ENCODE results near the gene SERBP1. TPM values are rescaled to one million over a fixed set of nuclear protein-coding genes. Genes with fewer than 3 reads are reported as not detected.

SERBP1 gene
- total RNA-seq, 1 experiment from 2014 or later, result 312 TPM

GRCh38 chr1:67390041-67390887 lies 39.9 kb downstream of the SERBP1 start:
- no peak overlapping the region for H3K4me3 ChIP-seq
- no TSS peak for BruUV-seq (replicated peaks)
- no peak overlapping the region for H2AFZ ChIP-seq
- no peak for TF ChIP-seq CTCF (conservative IDR thresholded peaks at IDR 0.05)
- TF ChIP-seq EZH2 (IDR thresholded peaks at IDR 0.05; ENCODE audit: low read depth), result no peak
- no peaks in the 10 kb centered on the region for H3K9me2 ChIP-seq (ENCODE audit: insufficient read depth)
- no peaks in the 10 kb centered on the region for H3K9me3 ChIP-seq (ENCODE audit: insufficient read depth, low read depth)
- no peaks in the 10 kb centered on the region for H3K27me3 ChIP-seq (ENCODE audit: insufficient read depth, low read depth)
- DNase-seq, result peak; percentile 41 to 86
- H3F3A ChIP-seq (ENCODE audit: insufficient read depth, low read depth), result peaks cover 22% of the 10 kb centered on the region
- CTCF ChIA-PET, result no interaction called here
- no peaks in the 10 kb centered on the region for H3K36me3 ChIP-seq (ENCODE audit: low read depth)
- POLR2A ChIA-PET (ENCODE audit: unreplicated experiment), result interaction anchor here (0.6 to 0.7 kb wide), 8 partner anchors 13 to 412 kb away, joined by 3 to 17 read pairs (median 5); no protein-coding TSS in a partner anchor
- no peaks in the 10 kb centered on the region for H4K20me1 ChIP-seq (ENCODE audit: insufficient read depth)
- H3K79me2 ChIP-seq (ENCODE audit: low read depth), result no peaks in the 10 kb centered on the region
- intact Hi-C loops (cut with micrococcal nuclease; ENCODE audit: unreplicated experiment), result loop anchor here (1.0 kb wide), 1 partner anchor 14 kb away; no protein-coding TSS in a partner anchor
- H3K4me2 ChIP-seq, result peak overlapping the region; percentile 55
- H3K27ac ChIP-seq, result peak overlapping the region; percentile 62
- H3K4me1 ChIP-seq (replicated peaks; ENCODE audit: insufficient read depth), result peaks cover 23% of the 10 kb centered on the region

- Histone ChIP-seq H3K4me1 (replicated peaks; ENCODE audit: insufficient read depth) (peaks cover 2% of the 10 kb centered on the region; the same call in 1 of the 2 replicates), H3K27me3 (ENCODE audit: insufficient read depth, low read depth) (no peaks in the 10 kb centered on the region), H3F3A (ENCODE audit: insufficient read depth, low read depth) (peaks cover 3% of the 10 kb centered on the region; the same call in 1 of the 2 replicates), H3K36me3 (ENCODE audit: low read depth) (no peaks in the 10 kb centered on the region), H3K4me2 (no peak overlapping the region), H2AFZ (no peak overlapping the region), H3K27ac (no peak overlapping the region), H3K9me2 (ENCODE audit: insufficient read depth) (no peaks in the 10 kb centered on the region), H3K79me2 (ENCODE audit: low read depth) (no peaks in the 10 kb centered on the region), H4K20me1 (ENCODE audit: insufficient read depth) (no peaks in the 10 kb centered on the region), H3K4me3 (no peak overlapping the region), H3K9me3 (ENCODE audit: insufficient read depth, low read depth) (peaks cover 2% of the 10 kb centered on the region; the same call in 1 of the 2 replicates)
- DNase-seq, result no peak
- intact Hi-C loops (cut with micrococcal nuclease; ENCODE audit: unreplicated experiment), result no loop called here
- TF ChIP-seq EZH2 (IDR thresholded peaks at IDR 0.05; ENCODE audit: low read depth) (no peak), CTCF (conservative IDR thresholded peaks at IDR 0.05) (no peak)
- ChIA-PET POLR2A (ENCODE audit: unreplicated experiment) (no interaction called here), CTCF (no interaction called here)
- no TSS peak for BruUV-seq (replicated peaks)
Observed at GRCh38 chr1:67383999-67384638, 46.1 kb downstream of the SERBP1 start.

- Histone ChIP-seq H3K9me3 (ENCODE audit: insufficient read depth, low read depth) (peaks cover 2% of the 10 kb centered on the region; the same call in 1 of the 2 replicates), H3K36me3 (ENCODE audit: low read depth) (no peaks in the 10 kb centered on the region), H3K4me3 (no peak overlapping the region), H3K79me2 (ENCODE audit: low read depth) (no peaks in the 10 kb centered on the region), H2AFZ (no peak overlapping the region), H3K9me2 (ENCODE audit: insufficient read depth) (no peaks in the 10 kb centered on the region), H3K27me3 (ENCODE audit: insufficient read depth, low read depth) (no peaks in the 10 kb centered on the region), H3K4me1 (replicated peaks; ENCODE audit: insufficient read depth) (peaks cover 8% of the 10 kb centered on the region), H3F3A (ENCODE audit: insufficient read depth, low read depth) (peaks cover 5% of the 10 kb centered on the region; the same call in 1 of the 2 replicates), H3K4me2 (no peak overlapping the region), H4K20me1 (ENCODE audit: insufficient read depth) (no peaks in the 10 kb centered on the region), H3K27ac (no peak overlapping the region)
- BruUV-seq (replicated peaks), result no TSS peak
- ChIA-PET CTCF (interaction anchor here (0.6 kb wide), 1 partner anchor 1062 kb away, joined by 3 read pairs; no protein-coding TSS in a partner anchor), POLR2A (ENCODE audit: unreplicated experiment) (no interaction called here)
- intact Hi-C loops (cut with micrococcal nuclease; ENCODE audit: unreplicated experiment), result no loop called here
- no peak for DNase-seq
- TF ChIP-seq CTCF (conservative IDR thresholded peaks at IDR 0.05) (no peak), EZH2 (IDR thresholded peaks at IDR 0.05; ENCODE audit: low read depth) (no peak)
Observed at GRCh38 chr1:67382292-67382691, 47.9 kb downstream of the SERBP1 start.
